ENCODE data around the gene BCAT1.

- TF ChIP-seq CTCF (conservative IDR thresholded peaks at IDR 0.05; ENCODE audit: low read depth in 2 of 2) (no peak), CREB1 (CRISPR knock-in tag; IDR thresholded peaks at IDR 0.05; ENCODE audit: low read depth) (no peak), EZH2 (IDR thresholded peaks at IDR 0.05; ENCODE audit: low read depth, unreplicated experiment) (no peak), JUNB (IDR thresholded peaks at IDR 0.05; ENCODE audit: unreplicated experiment) (no peak), ZNF331 (CRISPR knock-in tag; IDR thresholded peaks at IDR 0.05; ENCODE audit: low read depth) (no peak), EZH2phosphoT487 (IDR thresholded peaks at IDR 0.05; ENCODE audit: unreplicated experiment) (no peak), REST (IDR thresholded peaks at IDR 0.05; ENCODE audit: unreplicated experiment) (no peak), POLR2AphosphoS5 (IDR thresholded peaks at IDR 0.05; ENCODE audit: low read depth) (no peak), ZNF114 (CRISPR knock-in tag; IDR thresholded peaks at IDR 0.05) (no peak)
Observed at GRCh38 chr12:24853094-24853493, 95.8 kb downstream of the BCAT1 start.
